Mucosa of stomach (tissue), 1 donor: ENCODE results near the gene DNAH9.

Experiments
- H3K27me3 ChIP-seq: one replicate; pipeline ENCODE4 v1.7.0; 2013; ENCODE audit warnings: mild to moderate bottlenecking, low read length; ENCODE audit not compliant: control insufficient read depth, insufficient read depth
- H3K36me3 ChIP-seq: one replicate; pipeline ENCODE4 v1.7.0; 2013; ENCODE audit warnings: low read length; ENCODE audit not compliant: control insufficient read depth, insufficient read depth
- H3K4me1 ChIP-seq: one replicate; pipeline ENCODE4 v1.7.0; 2013; ENCODE audit warnings: mild to moderate bottlenecking, low read length; ENCODE audit not compliant: control insufficient read depth, insufficient read depth
- H3K4me3 ChIP-seq: one replicate; pipeline ENCODE4 v1.7.0; 2013; ENCODE audit warnings: low read length
- H3K9ac ChIP-seq: one replicate; pipeline ENCODE4 v1.7.0; 2013; ENCODE audit warnings: mild to moderate bottlenecking, low read length, moderate library complexity
- H3K9me3 ChIP-seq: one replicate; pipeline ENCODE4 v1.7.0; 2013; ENCODE audit warnings: mild to moderate bottlenecking, low read length, moderate library complexity; ENCODE audit not compliant: control insufficient read depth
- donor health status: Pancreatic carcinoma.

DNAH9 gene

GRCh38 chr17:11882716-11883115, 284.4 kb downstream of the DNAH9 start:
- Histone ChIP-seq H3K9ac (no peak overlapping the region), H3K4me3 (no peak overlapping the region), H3K27me3 (no peaks in the 10 kb centered on the region), H3K4me1 (no peaks in the 10 kb centered on the region), H3K9me3 (no peaks in the 10 kb centered on the region), H3K36me3 (no peaks in the 10 kb centered on the region)

- Histone ChIP-seq H3K27me3 (no peaks in the 10 kb centered on the region), H3K9ac (no peak overlapping the region), H3K4me3 (no peak overlapping the region), H3K9me3 (no peaks in the 10 kb centered on the region), H3K36me3 (no peaks in the 10 kb centered on the region), H3K4me1 (no peaks in the 10 kb centered on the region)
Measured at GRCh38 chr17:11885051-11885450, 286.8 kb downstream of the DNAH9 start.

GRCh38 chr17:11889266-11889665, 291.0 kb downstream of the DNAH9 start:
- H3K27me3 ChIP-seq, result no peaks in the 10 kb centered on the region
- no peaks in the 10 kb centered on the region for H3K9me3 ChIP-seq
- no peaks in the 10 kb centered on the region for H3K36me3 ChIP-seq
- H3K4me3 ChIP-seq, result no peak overlapping the region
- no peaks in the 10 kb centered on the region for H3K4me1 ChIP-seq
- no peak overlapping the region for H3K9ac ChIP-seq

DNA sequence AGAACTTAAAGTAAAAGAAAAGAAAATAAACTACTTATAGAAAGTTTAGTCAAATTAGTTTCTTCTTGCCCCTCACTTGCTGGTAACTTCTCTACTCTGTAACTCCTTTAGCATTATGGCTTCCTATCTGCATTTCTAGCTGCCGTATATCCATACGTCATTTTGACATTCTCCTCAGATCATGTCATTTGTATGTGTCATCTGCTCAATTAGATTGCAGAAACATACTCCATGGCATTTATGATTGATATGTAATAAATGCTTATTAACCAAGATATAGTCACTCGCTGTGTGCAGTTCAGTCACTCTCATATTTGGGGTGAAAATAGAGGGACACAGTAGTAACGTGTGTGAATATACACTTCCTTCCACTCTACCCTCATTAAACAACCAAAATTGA, 295.6 kb downstream of the DNAH9 start:
- no peaks in the 10 kb centered on the region for H3K27me3 ChIP-seq
- H3K4me1 ChIP-seq, result no peaks in the 10 kb centered on the region
- H3K4me3 ChIP-seq, result no peak overlapping the region
- H3K36me3 ChIP-seq, result no peaks in the 10 kb centered on the region
- H3K9me3 ChIP-seq, result no peaks in the 10 kb centered on the region
- H3K9ac ChIP-seq, result no peak overlapping the region

DNA sequence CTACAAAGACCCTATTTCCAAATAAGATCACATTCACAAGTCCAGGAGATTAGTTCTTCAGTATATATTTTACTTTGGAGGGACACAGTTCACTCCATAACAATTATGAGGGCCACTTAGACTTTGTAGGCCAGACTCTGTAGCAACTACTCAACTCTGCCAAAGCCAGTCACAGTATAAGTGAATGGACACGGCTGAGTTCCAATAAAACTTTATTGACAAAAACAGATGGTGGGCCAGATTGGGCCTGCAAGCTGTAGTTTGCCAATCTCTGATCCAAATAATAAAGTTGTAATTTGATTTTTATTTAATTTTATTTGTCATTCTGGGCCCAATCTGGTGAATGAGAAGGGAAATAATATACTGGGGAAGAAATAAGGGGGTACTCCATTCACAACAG, 297.9 kb downstream of the DNAH9 start:
- Histone ChIP-seq H3K27me3 (no peaks in the 10 kb centered on the region), H3K4me1 (no peaks in the 10 kb centered on the region), H3K36me3 (no peaks in the 10 kb centered on the region), H3K9ac (no peak overlapping the region), H3K4me3 (no peak overlapping the region), H3K9me3 (no peaks in the 10 kb centered on the region)

- H3K9ac ChIP-seq, result no peak overlapping the region
- no peaks in the 10 kb centered on the region for H3K27me3 ChIP-seq
- no peaks in the 10 kb centered on the region for H3K9me3 ChIP-seq
- no peaks in the 10 kb centered on the region for H3K36me3 ChIP-seq
- H3K4me1 ChIP-seq, result no peaks in the 10 kb centered on the region
- H3K4me3 ChIP-seq, result no peak overlapping the region
Measured at GRCh38 chr17:11898526-11899235, 300.4 kb downstream of the DNAH9 start.

DNA sequence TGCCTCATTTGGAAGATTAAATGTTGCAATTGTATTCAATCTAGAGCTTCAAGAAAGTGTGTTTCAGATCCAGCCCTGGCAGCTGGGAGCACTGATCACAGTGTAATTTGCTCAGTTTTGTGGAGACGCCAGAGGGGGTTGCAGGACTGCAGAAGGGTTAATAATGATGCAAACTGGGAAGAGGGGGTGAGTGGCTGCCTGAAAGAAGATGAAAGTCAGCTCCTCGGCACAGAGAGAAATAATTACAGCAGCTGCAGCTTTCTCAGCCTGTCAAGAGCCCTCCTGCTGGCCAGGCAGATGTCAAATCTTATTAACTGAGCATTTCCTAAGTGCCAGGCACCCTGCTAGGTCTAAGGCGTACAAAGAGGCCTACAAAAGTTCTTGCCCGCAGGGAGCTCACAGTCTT, 301.3 kb downstream of the DNAH9 start:
- H3K9me3 ChIP-seq, result no peaks in the 10 kb centered on the region
- H3K9ac ChIP-seq, result no peak overlapping the region
- H3K27me3 ChIP-seq, result no peaks in the 10 kb centered on the region
- H3K4me3 ChIP-seq, result no peak overlapping the region
- H3K4me1 ChIP-seq, result no peaks in the 10 kb centered on the region
- H3K36me3 ChIP-seq, result no peaks in the 10 kb centered on the region

GRCh38 chr17:11900041-11900476, 301.8 kb downstream of the DNAH9 start:
- Histone ChIP-seq H3K4me3 (no peak overlapping the region), H3K36me3 (no peaks in the 10 kb centered on the region), H3K27me3 (no peaks in the 10 kb centered on the region), H3K9ac (no peak overlapping the region), H3K4me1 (no peaks in the 10 kb centered on the region), H3K9me3 (no peaks in the 10 kb centered on the region)

DNA sequence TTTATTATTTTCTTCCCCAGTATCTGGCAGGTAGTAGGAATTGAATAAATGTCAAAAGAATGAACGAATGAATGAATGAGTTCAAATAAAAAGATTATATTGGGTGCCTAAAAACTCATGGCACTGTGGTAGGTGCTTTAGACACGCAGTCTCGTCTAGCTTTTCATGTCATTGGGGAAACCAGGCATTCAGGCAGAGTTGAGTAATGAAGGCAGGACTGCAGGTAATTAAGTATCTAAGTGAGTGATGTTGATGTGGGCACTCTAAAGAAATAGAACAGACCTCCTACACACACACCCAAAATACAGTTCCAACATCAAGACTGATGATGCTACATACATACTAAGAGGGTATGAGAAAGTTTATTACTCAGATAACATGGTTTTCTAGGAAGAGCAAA, 302.4 kb downstream of the DNAH9 start:
- Histone ChIP-seq H3K4me3 (no peak overlapping the region), H3K27me3 (no peaks in the 10 kb centered on the region), H3K36me3 (no peaks in the 10 kb centered on the region), H3K4me1 (no peaks in the 10 kb centered on the region), H3K9me3 (no peaks in the 10 kb centered on the region), H3K9ac (no peak overlapping the region)

- Histone ChIP-seq H3K4me3 (no peak overlapping the region), H3K36me3 (no peaks in the 10 kb centered on the region), H3K4me1 (no peaks in the 10 kb centered on the region), H3K9me3 (no peaks in the 10 kb centered on the region), H3K27me3 (no peaks in the 10 kb centered on the region), H3K9ac (no peak overlapping the region)
Measured at GRCh38 chr17:11901931-11902330, 303.7 kb downstream of the DNAH9 start.

DNA sequence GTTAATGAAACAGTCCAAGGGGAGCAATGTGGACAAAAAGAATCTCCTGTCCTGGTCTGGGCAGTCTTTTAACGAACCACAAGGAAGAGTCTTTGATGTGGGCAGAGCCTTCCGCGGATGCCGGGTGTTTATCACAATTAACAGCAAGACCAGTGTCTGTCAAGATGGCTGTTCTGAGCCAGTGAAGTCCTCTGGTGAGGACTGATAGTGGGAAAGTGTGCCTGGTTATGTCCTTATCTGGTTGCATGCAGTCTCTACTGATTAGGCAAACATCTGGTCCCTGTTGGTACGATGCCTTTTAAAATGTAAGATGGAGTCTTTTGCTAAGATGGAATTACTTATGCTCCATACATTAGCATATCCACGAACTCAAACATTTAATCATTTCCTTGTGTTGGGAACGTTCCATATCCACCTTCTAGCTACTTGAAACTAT, 310.5 kb downstream of the DNAH9 start:
- Histone ChIP-seq H3K9me3 (no peaks in the 10 kb centered on the region), H3K27me3 (no peaks in the 10 kb centered on the region), H3K36me3 (no peaks in the 10 kb centered on the region), H3K9ac (no peak overlapping the region), H3K4me3 (no peak overlapping the region), H3K4me1 (no peaks in the 10 kb centered on the region)

DNA sequence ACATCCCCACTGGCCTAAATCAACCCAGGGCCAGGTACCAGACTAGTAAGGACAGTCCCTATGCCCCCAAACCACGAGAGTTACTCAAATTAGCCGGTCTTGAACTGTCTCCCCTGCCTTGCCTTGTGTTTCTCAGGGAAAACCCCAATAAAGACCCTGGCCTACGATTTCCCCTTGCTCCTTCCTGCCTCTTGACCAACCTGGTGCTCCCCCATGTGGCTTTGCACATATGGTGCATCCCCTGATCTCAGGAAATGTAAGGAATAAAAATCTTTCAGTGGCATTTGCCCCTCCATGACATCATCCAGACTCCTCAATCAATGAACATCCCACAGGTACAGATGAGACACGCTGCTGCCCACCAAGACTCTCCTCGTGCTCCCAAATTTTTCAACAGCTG, 311.1 kb downstream of the DNAH9 start:
- H3K4me1 ChIP-seq, result no peaks in the 10 kb centered on the region

DNA sequence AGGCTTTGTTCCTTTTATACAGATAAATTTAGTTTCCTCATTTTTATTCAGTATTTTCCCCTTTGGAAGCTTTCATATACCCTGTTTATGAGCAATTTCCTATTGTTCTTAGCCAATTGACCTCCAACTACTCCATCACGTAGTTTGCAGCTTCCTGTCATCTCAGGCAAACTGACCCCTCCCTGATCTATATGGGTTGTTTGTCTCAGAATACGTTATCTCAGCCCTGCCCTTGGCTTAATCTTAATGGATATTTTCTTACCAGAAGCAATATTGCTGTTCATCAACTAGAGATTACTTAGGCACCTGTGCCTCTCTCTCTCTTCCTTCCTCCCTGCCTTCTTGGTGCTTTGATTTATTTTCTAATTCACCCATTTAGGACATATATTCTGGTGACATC, 317.8 kb downstream of the DNAH9 start:
- H3K9me3 ChIP-seq, result no peaks in the 10 kb centered on the region
- no peaks in the 10 kb centered on the region for H3K36me3 ChIP-seq
- no peaks in the 10 kb centered on the region for H3K4me1 ChIP-seq
- no peaks in the 10 kb centered on the region for H3K27me3 ChIP-seq
- no peak overlapping the region for H3K4me3 ChIP-seq
- H3K9ac ChIP-seq, result no peak overlapping the region

More for the DNA sequence above, 311.1 kb downstream of the DNAH9 start:
- Histone ChIP-seq H3K4me3 (no peak overlapping the region), H3K9me3 (no peaks in the 10 kb centered on the region), H3K9ac (no peak overlapping the region), H3K36me3 (no peaks in the 10 kb centered on the region), H3K27me3 (no peaks in the 10 kb centered on the region)
